Astrocyte of the spinal cord (primary cell): ENCODE data around the gene ERCC1.
"Not testable (repeated sequence)": the region's sequence is repeated elsewhere in the genome, so short reads cannot be mapped to it uniquely, and the experiment has no call there.

Experiments used
- DNase-seq: peaks from one replicate; pipeline ENCODE4 v3.0.0; 2011; ENCODE audit warnings: low read depth, low spot score
- H3K4me3 ChIP-seq: 2 replicates; pipeline ENCODE4 v1.5.1; 2011; ENCODE audit warnings: low read depth, mild to moderate bottlenecking, low read length, moderate library complexity
- in situ Hi-C: cut with HindIII; loops from 2 replicates; pipeline ENCODE4 v1.10.0; 2017; ENCODE audit warnings: low sequenced_read_pairs
- TF ChIP-seq, protein P1 (sequence below): IDR thresholded peaks from 2 replicates; pipeline ENCODE4 v1.5.1; 2012; ENCODE audit warnings: low read depth, mild to moderate bottlenecking, low read length, inconsistent platforms

ERCC1 gene

DNA sequence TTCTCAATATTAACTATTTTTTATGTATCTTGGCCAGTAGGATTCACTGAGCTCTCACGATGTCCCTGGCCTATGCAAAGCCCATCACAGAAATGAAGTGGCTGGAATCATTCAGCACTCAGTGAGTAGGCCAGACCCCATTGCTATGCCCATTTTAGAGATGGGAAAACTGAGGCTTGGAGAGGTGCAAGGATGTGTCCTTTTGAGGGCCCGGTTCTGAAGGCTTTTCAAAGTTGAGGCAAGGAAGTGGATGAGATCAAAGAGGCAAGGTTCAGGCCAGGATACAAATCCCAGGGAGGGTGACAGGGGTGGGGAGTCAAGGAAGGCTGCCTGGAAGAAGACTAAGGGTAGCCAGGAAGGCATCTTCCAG is 18.7 kb upstream of the ERCC1 start:
- in situ Hi-C loops = no loop called here

DNA sequence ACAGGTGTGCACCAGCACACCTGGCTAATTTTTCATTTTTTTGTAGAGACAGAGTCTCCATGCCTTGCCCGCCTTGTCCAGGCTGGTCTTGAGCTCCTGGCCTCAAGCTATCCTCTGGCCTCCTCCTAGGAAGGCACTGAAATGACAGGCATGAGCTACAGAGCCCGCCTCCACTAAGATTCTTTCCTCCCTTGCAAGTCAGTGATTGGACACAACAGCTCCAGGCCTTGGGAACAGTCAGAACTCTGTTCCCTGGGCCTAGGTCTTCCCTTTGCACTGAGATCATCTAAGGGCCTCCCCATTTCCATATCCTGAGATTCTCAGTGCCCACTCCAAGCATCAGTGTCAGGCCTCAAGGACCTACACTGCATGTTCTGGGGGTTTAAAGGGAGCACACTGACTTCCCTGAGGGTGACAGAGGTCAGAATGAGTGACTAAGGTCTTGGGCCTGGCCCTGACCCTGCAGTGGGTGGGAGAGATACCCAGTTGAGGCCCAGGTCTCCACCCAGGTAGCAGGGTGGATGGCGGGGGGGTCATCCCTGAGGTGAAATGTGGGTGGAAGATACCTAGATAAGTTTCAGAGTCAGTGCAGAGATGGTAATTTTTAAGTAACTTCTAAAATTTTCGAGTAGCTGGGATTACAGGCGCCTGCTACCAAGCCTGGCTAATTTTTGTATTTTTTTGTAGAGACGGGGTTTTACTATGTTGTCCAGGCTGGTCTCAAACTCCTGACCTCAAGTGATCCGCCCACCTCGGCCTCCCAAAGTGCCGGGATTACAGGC is 17.3 kb upstream of the ERCC1 start:
- in situ Hi-C loops = no loop called here
- TF ChIP-seq, protein P1, sequence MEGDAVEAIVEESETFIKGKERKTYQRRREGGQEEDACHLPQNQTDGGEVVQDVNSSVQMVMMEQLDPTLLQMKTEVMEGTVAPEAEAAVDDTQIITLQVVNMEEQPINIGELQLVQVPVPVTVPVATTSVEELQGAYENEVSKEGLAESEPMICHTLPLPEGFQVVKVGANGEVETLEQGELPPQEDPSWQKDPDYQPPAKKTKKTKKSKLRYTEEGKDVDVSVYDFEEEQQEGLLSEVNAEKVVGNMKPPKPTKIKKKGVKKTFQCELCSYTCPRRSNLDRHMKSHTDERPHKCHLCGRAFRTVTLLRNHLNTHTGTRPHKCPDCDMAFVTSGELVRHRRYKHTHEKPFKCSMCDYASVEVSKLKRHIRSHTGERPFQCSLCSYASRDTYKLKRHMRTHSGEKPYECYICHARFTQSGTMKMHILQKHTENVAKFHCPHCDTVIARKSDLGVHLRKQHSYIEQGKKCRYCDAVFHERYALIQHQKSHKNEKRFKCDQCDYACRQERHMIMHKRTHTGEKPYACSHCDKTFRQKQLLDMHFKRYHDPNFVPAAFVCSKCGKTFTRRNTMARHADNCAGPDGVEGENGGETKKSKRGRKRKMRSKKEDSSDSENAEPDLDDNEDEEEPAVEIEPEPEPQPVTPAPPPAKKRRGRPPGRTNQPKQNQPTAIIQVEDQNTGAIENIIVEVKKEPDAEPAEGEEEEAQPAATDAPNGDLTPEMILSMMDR = no peak
- H3K4me3 ChIP-seq = no peak overlapping the region
- DNase-seq = peak; percentile 35

More for the DNA sequence above, 18.7 kb upstream of the ERCC1 start:
- TF ChIP-seq, protein P1 = no peak
- DNase-seq = no peak
- H3K4me3 ChIP-seq = no peak overlapping the region

- TF ChIP-seq, protein P1 = no peak
- DNase-seq = no peak
- in situ Hi-C loops = no loop called here
- H3K4me3 ChIP-seq = peak overlapping the region; percentile 37
These were observed 16.5 kb upstream of the ERCC1 start for GRCh38 chr19:45440259-45440638.

DNA sequence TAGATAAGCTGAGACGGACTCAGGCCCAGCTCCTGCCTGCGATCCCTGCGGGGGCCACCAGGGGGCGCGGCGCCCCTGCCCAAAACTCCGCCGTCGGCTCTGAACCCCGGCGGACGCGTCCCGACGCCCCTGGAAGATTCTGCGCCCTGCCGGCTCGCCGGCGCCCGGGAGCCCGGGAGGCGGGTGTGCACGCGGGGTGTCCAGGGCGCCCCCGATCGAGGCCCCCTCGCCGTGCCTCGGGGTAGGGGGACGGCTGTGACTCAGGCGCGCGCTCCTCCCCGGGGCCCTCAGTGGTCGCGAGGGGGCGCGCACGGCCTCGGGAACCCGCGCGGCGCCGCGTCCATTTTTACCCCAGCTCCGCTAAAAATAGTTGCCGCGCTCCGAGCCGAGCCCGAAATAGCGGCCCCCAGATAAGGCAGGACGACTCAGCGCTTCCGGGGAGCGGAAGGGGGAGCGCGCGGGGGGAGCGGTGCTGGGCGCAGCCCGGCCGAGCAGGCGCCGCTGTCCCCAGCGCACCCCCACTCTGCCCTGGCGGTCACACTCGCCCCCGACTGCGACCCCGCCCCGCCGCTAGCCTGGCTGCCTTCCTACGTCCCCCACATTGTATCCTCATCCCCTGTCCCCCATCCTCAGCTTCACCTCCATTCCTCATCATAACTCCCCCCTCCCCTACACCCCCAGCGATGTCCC is 16.0 kb upstream of the ERCC1 start:
- H3K4me3 ChIP-seq = peak overlapping the region; percentile 37
- peak; percentile 72 for DNase-seq
- in situ Hi-C loops = no loop called here
- TF ChIP-seq, protein P1 = peak; percentile 91

GRCh38 chr19:45439190-45439568 is 15.5 kb upstream of the ERCC1 start:
- peak overlapping the region; percentile 37 for H3K4me3 ChIP-seq
- in situ Hi-C loops = no loop called here
- DNase-seq = no peak
- TF ChIP-seq, protein P1 = no peak

DNA sequence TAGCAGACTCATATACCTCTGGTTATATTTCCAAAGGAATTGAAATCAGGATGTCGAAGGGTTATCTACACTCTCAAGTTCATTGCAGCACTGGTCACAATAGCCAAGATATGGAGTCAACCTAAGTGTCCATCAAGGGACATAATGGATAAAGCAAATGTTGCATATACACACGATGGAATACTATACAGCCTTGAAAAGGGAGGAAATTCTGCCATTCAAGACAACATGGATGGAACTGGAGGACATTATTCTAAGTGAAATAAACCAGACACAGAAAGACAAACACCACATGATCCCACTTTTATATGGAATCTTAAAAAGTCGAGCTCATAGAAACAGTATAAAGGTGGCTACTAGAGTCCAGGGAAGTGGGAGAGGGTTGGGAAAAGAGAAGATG is 13.6 kb upstream of the ERCC1 start:
- no peak for DNase-seq
- H3K4me3 ChIP-seq = no peak overlapping the region
- in situ Hi-C loops = no loop called here
- TF ChIP-seq, protein P1 = no peak

GRCh38 chr19:45432543-45432942 is 8.8 kb upstream of the ERCC1 start:
- in situ Hi-C loops = not testable (repeated sequence)

DNA sequence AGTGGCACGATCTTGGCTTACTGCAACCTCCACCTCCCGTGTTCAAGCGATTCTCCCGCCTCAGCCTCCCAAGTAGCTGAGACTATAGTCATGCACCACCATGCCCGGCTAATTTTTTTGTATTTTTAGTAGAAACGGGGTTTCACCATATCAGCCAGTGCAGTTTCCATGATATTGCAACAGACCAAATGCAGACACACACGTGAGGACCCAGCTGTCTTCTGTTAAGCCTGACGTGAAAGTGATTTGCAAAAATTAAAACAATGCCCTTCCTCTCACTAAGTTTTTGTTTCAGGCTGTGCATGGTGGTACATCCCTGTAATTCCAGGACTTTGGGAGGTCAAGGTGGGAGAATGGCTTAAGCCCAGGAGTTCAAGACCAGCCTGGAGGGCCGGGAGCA is 7.3 kb upstream of the ERCC1 start:
- in situ Hi-C loops, DNase-seq, H3K4me3 ChIP-seq: not testable (repeated sequence)

More at GRCh38 chr19:45432543-45432942, 8.8 kb upstream of the ERCC1 start:
- H3K4me3 ChIP-seq, DNase-seq: not testable (repeated sequence)

GRCh38 chr19:45429896-45430295 is 6.2 kb upstream of the ERCC1 start:
- DNase-seq, in situ Hi-C loops, H3K4me3 ChIP-seq: not testable (repeated sequence)
